ENCODE results near the gene UBA1.

UBA1 gene

GRCh38 chrX:47189906-47190305 lies 3.7 kb upstream of the UBA1 start:
- FAIRE-seq (no peak), DNase-seq (ENCODE audit: insufficient read length, low spot score) (no peak)
- TF ChIP-seq CTCF (IDR thresholded peaks at IDR 0.05; ENCODE audit: insufficient read depth, missing control alignments) = no peak

GRCh38 chrX:47190445-47191269 lies 3.0 kb upstream of the UBA1 start:
- FAIRE-seq (no peak), DNase-seq (ENCODE audit: insufficient read length, low spot score) (peak; percentile 56)
- no peak for TF ChIP-seq CTCF (IDR thresholded peaks at IDR 0.05; ENCODE audit: insufficient read depth, missing control alignments)

GRCh38 chrX:47191331-47191730 lies 2.3 kb upstream of the UBA1 start:
- DNase-seq (ENCODE audit: insufficient read length, low spot score) (no peak), FAIRE-seq (no peak)
- no peak for TF ChIP-seq CTCF (IDR thresholded peaks at IDR 0.05; ENCODE audit: insufficient read depth, missing control alignments)

GRCh38 chrX:47191806-47192401 lies 1.7 kb upstream of the UBA1 start:
- no peak for DNase-seq (ENCODE audit: insufficient read length, low spot score)
- FAIRE-seq = peak; percentile 86
- TF ChIP-seq CTCF (IDR thresholded peaks at IDR 0.05; ENCODE audit: insufficient read depth, missing control alignments) = no peak

GRCh38 chrX:47194194-47194787 lies 662 bp downstream of the UBA1 start:
- TF ChIP-seq CTCF (IDR thresholded peaks at IDR 0.05; ENCODE audit: insufficient read depth, missing control alignments) = no peak
- DNase-seq (ENCODE audit: insufficient read length, low spot score) = no peak
- no peak for FAIRE-seq

- FAIRE-seq = no peak
- no peak for TF ChIP-seq CTCF (IDR thresholded peaks at IDR 0.05; ENCODE audit: insufficient read depth, missing control alignments)
- no peak for DNase-seq (ENCODE audit: insufficient read length, low spot score)
Measured at GRCh38 chrX:47196098-47196497, 2.5 kb downstream of the UBA1 start.

GRCh38 chrX:47197526-47197925 lies 3.9 kb downstream of the UBA1 start:
- DNase-seq (ENCODE audit: insufficient read length, low spot score) = no peak
- TF ChIP-seq CTCF (IDR thresholded peaks at IDR 0.05; ENCODE audit: insufficient read depth, missing control alignments) = no peak
- FAIRE-seq = no peak

All from D721Med (cell line).